Loucy (cell line): ENCODE results near the gene DBN1.

ENCODE experiments used
- H2AFZ ChIP-seq: fragments of 200-600 bp; sonication (generic); 2 replicates; pipeline ENCODE4 v1.6.0; 2016; ENCODE audit warnings: antibody characterized with exemption, mild to moderate bottlenecking, low read length, moderate library complexity
- H3F3A ChIP-seq: fragments of 200-600 bp; 2 replicates; pipeline ENCODE4 v1.6.0; 2016; ENCODE audit warnings: antibody characterized with exemption, low read depth, mild to moderate bottlenecking
- H3K27me3 ChIP-seq: fragments of 200-600 bp; sonication (generic); 2 replicates; pipeline ENCODE4 v1.6.1; 2014; ENCODE audit warnings: low read length, mild to moderate bottlenecking; ENCODE audit not compliant: insufficient read depth, poor library complexity, severe bottlenecking
- H3K36me3 ChIP-seq: fragments of 200-600 bp; sonication (generic); 2 replicates; pipeline ENCODE4 v1.6.1; 2016; ENCODE audit warnings: low read length; ENCODE audit not compliant: insufficient read depth
- H3K4me1 ChIP-seq: fragments of 200-600 bp; sonication (generic); 2 replicates; pipeline ENCODE4 v1.5.1; 2014; ENCODE audit warnings: low read length, mild to moderate bottlenecking; ENCODE audit not compliant: insufficient read depth, poor library complexity, severe bottlenecking
- H3K4me2 ChIP-seq: fragments of 200-600 bp; sonication (generic); 2 replicates; pipeline ENCODE4 v1.6.0; 2014; ENCODE audit warnings: antibody characterized with exemption, low read length, low read depth, mild to moderate bottlenecking; ENCODE audit not compliant: poor library complexity, severe bottlenecking
- H3K4me3 ChIP-seq: fragments of 200-600 bp; sonication (generic); 2 replicates; pipeline ENCODE4 v1.5.1; 2014; ENCODE audit warnings: low read length, mild to moderate bottlenecking, mixed read lengths; ENCODE audit not compliant: poor library complexity, severe bottlenecking
- H3K79me2 ChIP-seq: fragments of 200-600 bp; sonication (generic); 2 replicates; pipeline ENCODE4 v1.6.1; 2014; ENCODE audit warnings: low read length; ENCODE audit not compliant: insufficient read depth
- H3K9ac ChIP-seq: fragments of 200-600 bp; sonication (generic); 2 replicates; pipeline ENCODE4 v1.6.0; 2014; ENCODE audit warnings: mild to moderate bottlenecking, low read depth, low read length, moderate library complexity; ENCODE audit not compliant: poor library complexity, severe bottlenecking
- H3K9me2 ChIP-seq: fragments of 200-600 bp; sonication (generic); replicated peaks from 2 replicates; pipeline ENCODE4 v1.6.1; 2016; ENCODE audit warnings: low read depth, low read length, mixed read lengths
- H3K9me3 ChIP-seq: fragments of 200-600 bp; sonication (generic); 2 replicates; pipeline ENCODE4 v1.6.1; 2014; ENCODE audit warnings: mild to moderate bottlenecking, antibody characterized with exemption, low read length, low read depth; ENCODE audit not compliant: insufficient read depth
- H4K20me1 ChIP-seq: fragments of 200-600 bp; sonication (generic); 2 replicates; pipeline ENCODE4 v1.6.0; 2014; ENCODE audit warnings: antibody characterized with exemption, low read length, mild to moderate bottlenecking; ENCODE audit not compliant: insufficient read depth, poor library complexity, severe bottlenecking
- EZH2phosphoT487 ChIP-seq: fragments of 200-600 bp; IDR thresholded peaks from 2 replicates; pipeline ENCODE4 v1.6.1; 2018; ENCODE audit warnings: antibody characterized with exemption, mild to moderate bottlenecking, moderate library complexity, borderline replicate concordance
- TF ChIP-seq, protein P1 (sequence below): fragments of 200-600 bp; sonication (generic); conservative IDR thresholded peaks from 2 replicates; pipeline ENCODE4 v1.5.1; 2014; ENCODE audit warnings: mild to moderate bottlenecking, antibody characterized with exemption, low read length

Gene DBN1

DNA sequence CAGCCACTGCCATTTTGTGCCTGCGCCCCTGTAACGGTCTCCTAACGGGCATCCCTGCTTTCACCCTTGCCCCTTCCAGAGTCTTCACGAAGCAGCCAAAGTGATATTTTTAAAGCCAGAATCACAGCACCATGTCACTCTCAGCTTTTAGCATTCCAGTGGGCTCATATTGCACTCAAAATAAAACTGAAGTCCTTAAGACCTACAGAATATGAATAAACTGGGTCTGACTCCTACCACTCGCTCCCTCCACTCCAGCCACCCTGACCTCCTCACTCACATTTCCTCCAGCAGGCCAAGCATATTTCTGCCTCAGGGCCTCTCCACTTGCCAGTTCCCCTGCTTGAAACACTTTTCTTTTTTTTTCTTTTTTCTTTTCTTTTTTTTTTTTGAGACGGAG is 26.4 kb upstream of the DBN1 start:
- no peaks in the 10 kb centered on the region for H3F3A ChIP-seq
- TF ChIP-seq, protein P1, sequence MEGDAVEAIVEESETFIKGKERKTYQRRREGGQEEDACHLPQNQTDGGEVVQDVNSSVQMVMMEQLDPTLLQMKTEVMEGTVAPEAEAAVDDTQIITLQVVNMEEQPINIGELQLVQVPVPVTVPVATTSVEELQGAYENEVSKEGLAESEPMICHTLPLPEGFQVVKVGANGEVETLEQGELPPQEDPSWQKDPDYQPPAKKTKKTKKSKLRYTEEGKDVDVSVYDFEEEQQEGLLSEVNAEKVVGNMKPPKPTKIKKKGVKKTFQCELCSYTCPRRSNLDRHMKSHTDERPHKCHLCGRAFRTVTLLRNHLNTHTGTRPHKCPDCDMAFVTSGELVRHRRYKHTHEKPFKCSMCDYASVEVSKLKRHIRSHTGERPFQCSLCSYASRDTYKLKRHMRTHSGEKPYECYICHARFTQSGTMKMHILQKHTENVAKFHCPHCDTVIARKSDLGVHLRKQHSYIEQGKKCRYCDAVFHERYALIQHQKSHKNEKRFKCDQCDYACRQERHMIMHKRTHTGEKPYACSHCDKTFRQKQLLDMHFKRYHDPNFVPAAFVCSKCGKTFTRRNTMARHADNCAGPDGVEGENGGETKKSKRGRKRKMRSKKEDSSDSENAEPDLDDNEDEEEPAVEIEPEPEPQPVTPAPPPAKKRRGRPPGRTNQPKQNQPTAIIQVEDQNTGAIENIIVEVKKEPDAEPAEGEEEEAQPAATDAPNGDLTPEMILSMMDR, result no peak
- no peak for TF ChIP-seq EZH2phosphoT487
- no peaks in the 10 kb centered on the region for H3K36me3 ChIP-seq
- no peaks in the 10 kb centered on the region for H3K9me2 ChIP-seq
- peaks cover 17% of the 10 kb centered on the region; the same call in 1 of the 2 replicates for H3K79me2 ChIP-seq
- no peak overlapping the region for H3K9ac ChIP-seq
- H3K4me2 ChIP-seq, result no peak overlapping the region
- no peak overlapping the region for H3K4me3 ChIP-seq
- H2AFZ ChIP-seq, result no peak overlapping the region
- H3K9me3 ChIP-seq, result no peaks in the 10 kb centered on the region
- H3K27me3 ChIP-seq, result no peaks in the 10 kb centered on the region
- H4K20me1 ChIP-seq, result peaks cover 6% of the 10 kb centered on the region
- peaks cover 3% of the 10 kb centered on the region for H3K4me1 ChIP-seq

DNA sequence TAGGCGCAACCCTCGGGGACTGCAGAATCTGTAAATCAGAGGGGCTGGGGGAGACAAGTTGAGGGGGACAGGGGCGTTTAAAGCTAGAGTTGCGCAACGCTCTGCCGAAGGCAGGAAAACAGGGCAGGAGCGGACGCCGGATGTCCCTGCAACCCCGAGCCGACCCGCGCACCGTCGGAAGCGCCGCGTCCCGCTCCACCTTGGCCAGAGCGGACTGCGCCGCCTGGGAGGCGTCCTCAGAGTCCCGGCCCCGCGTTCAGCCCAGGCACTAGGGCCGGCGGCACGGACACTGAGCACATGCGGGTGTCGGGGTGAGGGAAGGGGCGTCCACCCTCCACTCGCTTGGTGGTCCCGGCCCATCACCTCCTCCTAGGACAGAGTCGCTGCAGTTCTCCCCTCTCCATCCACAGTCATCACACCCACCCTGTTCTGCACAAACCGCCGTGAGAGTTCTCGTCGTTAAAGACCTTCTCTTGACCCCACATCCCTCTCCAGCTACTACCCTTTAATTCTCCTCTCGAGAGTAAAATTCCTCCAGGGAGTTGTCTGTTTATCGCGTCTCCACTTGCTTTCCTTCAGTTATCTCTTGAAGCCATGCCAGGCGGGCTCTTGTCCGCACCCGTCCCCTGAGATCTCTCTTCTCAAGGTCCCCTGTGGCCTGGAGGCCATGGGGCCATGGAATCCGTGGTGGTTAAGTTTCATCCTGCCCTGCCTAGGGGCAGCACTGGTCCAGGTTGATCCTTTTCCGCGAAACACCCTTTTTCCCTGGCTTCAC is 24.8 kb upstream of the DBN1 start:
- peaks cover 5% of the 10 kb centered on the region for H3K4me1 ChIP-seq
- no peaks in the 10 kb centered on the region for H3K9me2 ChIP-seq
- H3K4me2 ChIP-seq, result peak overlapping the region; percentile 58
- H3K4me3 ChIP-seq, result peak overlapping the region; percentile 82
- H3K79me2 ChIP-seq, result peaks cover 33% of the 10 kb centered on the region; the same call in 1 of the 2 replicates
- H3K9me3 ChIP-seq, result no peaks in the 10 kb centered on the region
- no peak overlapping the region for H3K9ac ChIP-seq
- no peaks in the 10 kb centered on the region for H3K27me3 ChIP-seq
- TF ChIP-seq EZH2phosphoT487, result no peak
- TF ChIP-seq, protein P1, result no peak
- H3F3A ChIP-seq, result no peaks in the 10 kb centered on the region
- peaks cover 9% of the 10 kb centered on the region for H4K20me1 ChIP-seq
- no peaks in the 10 kb centered on the region for H3K36me3 ChIP-seq
- no peak overlapping the region for H2AFZ ChIP-seq

DNA sequence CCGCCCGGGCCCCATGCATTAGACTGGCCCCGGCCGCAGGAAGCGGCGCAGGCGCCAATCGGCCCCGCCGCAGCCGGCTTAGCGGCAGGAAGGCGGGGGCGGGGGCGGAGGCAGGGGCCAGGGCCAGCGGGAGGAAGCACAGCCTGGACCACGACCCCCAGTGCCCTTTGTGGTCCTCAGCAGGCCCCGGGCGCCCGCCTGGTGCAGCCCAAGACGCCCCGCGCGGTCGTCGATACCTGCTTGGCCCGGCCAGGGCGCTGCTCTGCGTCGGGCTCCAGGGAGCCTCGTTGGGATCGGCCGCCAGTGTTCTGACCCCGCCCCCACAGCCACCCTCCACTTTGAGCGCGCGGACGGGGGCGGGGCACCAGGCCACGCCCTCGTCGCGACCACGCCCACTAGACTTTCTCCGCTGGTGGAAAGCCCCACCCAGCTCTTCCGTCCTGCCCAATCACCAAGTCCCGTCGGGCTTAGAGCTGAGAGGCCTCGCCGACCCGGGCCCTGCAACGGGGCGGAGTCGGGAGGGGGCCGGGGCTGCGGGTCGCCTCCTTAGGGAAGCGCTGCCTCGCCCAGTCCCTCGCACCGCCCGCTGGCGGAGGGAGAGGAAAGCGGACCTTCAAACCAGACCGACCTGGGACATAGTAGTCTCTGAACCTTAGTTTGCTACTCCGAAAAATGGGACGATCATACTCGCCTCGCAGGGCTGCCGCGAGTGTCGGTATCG is 24.0 kb upstream of the DBN1 start, which contains the start of gene PDLIM7:
Gene PDLIM7 (minus strand): TSS at position 313 of the 721 bp plus-strand sequence. CDS start 1,092 bp downstream, outside the sequence.
- Histone ChIP-seq H3K79me2 (peaks cover 36% of the 10 kb centered on the region; the same call in 1 of the 2 replicates), H3K4me2 (peak within 1 kb of the TSS; percentile 93), H3K27me3 (no peaks in the 10 kb centered on the region), H2AFZ (0 out of 2 replicates have a peak within 1 kb of the TSS, but pooled peaks have one; percentile 27), H3K4me1 (peaks cover 5% of the 10 kb centered on the region), H3K9me3 (no peaks in the 10 kb centered on the region), H3F3A (no peaks in the 10 kb centered on the region), H3K4me3 (peak within 1 kb of the TSS; percentile 82), H3K9me2 (no peaks in the 10 kb centered on the region), H3K9ac (peak within 1 kb of the TSS; percentile 92), H3K36me3 (no peaks in the 10 kb centered on the region), H4K20me1 (peaks cover 9% of the 10 kb centered on the region)
- TF ChIP-seq, protein P1, result no peak
- TF ChIP-seq EZH2phosphoT487, result no peak
